ENCODE data around the gene FARS2.

Gene FARS2

GRCh38 chr6:5287205-5287965 lies 26.1 kb downstream of the FARS2 start:
- peak; percentile 79 for DNase-seq

GRCh38 chr6:5287966-5288297 lies 26.6 kb downstream of the FARS2 start:
- DNase-seq, result no peak

GRCh38 chr6:5290097-5290496 lies 28.8 kb downstream of the FARS2 start:
- no peak for DNase-seq

- DNase-seq, result no peak
These were observed 29.2 kb downstream of the FARS2 start for GRCh38 chr6:5290500-5290899.

GRCh38 chr6:5292154-5292553 lies 30.8 kb downstream of the FARS2 start:
- no peak for DNase-seq

- no peak for DNase-seq
These were observed 32.4 kb downstream of the FARS2 start for GRCh38 chr6:5293692-5294091.

GRCh38 chr6:5294392-5295211 lies 33.3 kb downstream of the FARS2 start:
- no peak for DNase-seq

GRCh38 chr6:5295623-5296022 lies 34.3 kb downstream of the FARS2 start:
- no peak for DNase-seq

GRCh38 chr6:5300206-5300764 lies 39.0 kb downstream of the FARS2 start:
- DNase-seq, result no peak

- DNase-seq, result no peak
These were observed 41.1 kb downstream of the FARS2 start for GRCh38 chr6:5302220-5302946.

GRCh38 chr6:5302995-5303622 lies 41.8 kb downstream of the FARS2 start:
- no peak for DNase-seq

- no peak for DNase-seq
These were observed 42.4 kb downstream of the FARS2 start for GRCh38 chr6:5303682-5304081.

GRCh38 chr6:5305968-5306626 lies 44.8 kb downstream of the FARS2 start:
- peak; percentile 8 for DNase-seq

- no peak for DNase-seq
These were observed 45.7 kb downstream of the FARS2 start for GRCh38 chr6:5307058-5307457.

- peak; percentile 29 for DNase-seq
These were observed 46.8 kb downstream of the FARS2 start for GRCh38 chr6:5308066-5308465.

GRCh38 chr6:5314191-5314865 lies 53.0 kb downstream of the FARS2 start:
- no peak for DNase-seq

- no peak for DNase-seq
These were observed 54.6 kb downstream of the FARS2 start for GRCh38 chr6:5315881-5316280.

GRCh38 chr6:5316951-5317350 lies 55.6 kb downstream of the FARS2 start:
- no peak for DNase-seq

GRCh38 chr6:5318617-5319272 lies 57.4 kb downstream of the FARS2 start:
- no peak for DNase-seq

- no peak for DNase-seq
These were observed 62.7 kb downstream of the FARS2 start for GRCh38 chr6:5323979-5324378.

GRCh38 chr6:5325173-5325572 lies 63.9 kb downstream of the FARS2 start:
- DNase-seq, result no peak
